Lung (tissue), 12 donors: ENCODE measurements around the gene CYSLTR2. TPM values are rescaled to one million over a fixed set of nuclear protein-coding genes. Genes with fewer than 3 reads are reported as not detected.

ENCODE experiments used
- ATAC-seq: fragments of 200-7000 bp; cut with Tn5 transposase; one replicate; pipeline ENCODE4 v1.9.1; 2020; ENCODE audit warnings: moderate number of reproducible peaks; ENCODE audit not compliant: insufficient read depth, low FRiP score
- DNase-seq, 3 donors: peaks; one replicate each; pipeline ENCODE4 v3.0.0-alpha.2; 2013 to 2017
- H3K27ac ChIP-seq, 2 donors: one replicate each; pipeline ENCODE4 v1.5.1; 2013; ENCODE audit warnings: mild to moderate bottlenecking in 2 of 2, moderate library complexity in 2 of 2, control low read depth in 1 of 2, inconsistent platforms in 1 of 2, low read depth in 1 of 2, low read length in 1 of 2
- H3K27me3 ChIP-seq, 3 donors: one replicate each; pipeline ENCODE4 v1.5.1; 2013; ENCODE audit warnings: low read length in 2 of 3; ENCODE audit not compliant: control insufficient read depth in 3 of 3, insufficient read depth in 3 of 3
- H3K36me3 ChIP-seq, 4 donors: one replicate each; pipeline ENCODE4 v1.5.1; 2013; ENCODE audit warnings: low read length in 4 of 4, mild to moderate bottlenecking in 1 of 4, moderate library complexity in 1 of 4; ENCODE audit not compliant: control insufficient read depth in 4 of 4, insufficient read depth in 4 of 4
- H3K4me1 ChIP-seq, 5 donors: one replicate each; pipeline ENCODE4 v1.5.1; 2013; ENCODE audit warnings: low read length in 5 of 5, mild to moderate bottlenecking in 2 of 5, moderate library complexity in 1 of 5; ENCODE audit not compliant: control insufficient read depth in 5 of 5, insufficient read depth in 5 of 5
- H3K4me3 ChIP-seq: one replicate; pipeline ENCODE4 v1.5.1; 2013; ENCODE audit warnings: mild to moderate bottlenecking, control low read depth, moderate library complexity
- H3K9ac ChIP-seq, 2 donors: one replicate each; pipeline ENCODE4 v1.5.1; 2013; ENCODE audit warnings: low read length in 2 of 2, control low read depth in 1 of 2; ENCODE audit not compliant: insufficient read depth in 1 of 2
- H3K9me3 ChIP-seq, 4 donors: one replicate each; pipeline ENCODE4 v1.5.1; 2013; ENCODE audit warnings: low read length in 3 of 4, mild to moderate bottlenecking in 1 of 4, moderate library complexity in 1 of 4; ENCODE audit not compliant: control insufficient read depth in 4 of 4, insufficient read depth in 3 of 4
- CTCF ChIP-seq: IDR thresholded peaks from 2 replicates; pipeline ENCODE4 v1.5.1; 2012; ENCODE audit warnings: mild to moderate bottlenecking; ENCODE audit errors: control extremely low read depth, extremely low read depth
- WGBS, 2 donors: extraction: QIAGEN DNeasy Blood & Tissue Kit; methylation state at CpG; one replicate each; pipeline ENCODE4 v1.1.7; 2013; 5-methylcytosine and 5-hydroxymethylcytosine counted together
- polyA plus RNA-seq, 2 donors: library from polyadenylated mRNA; stranded (reverse); fragments of 200-250 nt; gene quantifications; one replicate each; pipeline ENCODE4 v1.2.1, GENCODE V29; 2013
- total RNA-seq, 2 donors: library from RNA; depleted of rRNA in 1 of 2; stranded (reverse); fragments of >200 nt in 1 of 2; gene quantifications; one replicate each; pipeline ENCODE4 v1.2.1, GENCODE V29; 2014 to 2021
- donor health status: control.
- donor health status: control.
- donor health status: Bipolar disorder and iron deficiency.
- donor health status: healthy.
- donor health status: DM: yes; HTN: yes; CAD: no.

CYSLTR2 gene
- total and polyA plus RNA-seq, 4 donors: 0.32 to 0.92 (median 0.54) TPM

DNA sequence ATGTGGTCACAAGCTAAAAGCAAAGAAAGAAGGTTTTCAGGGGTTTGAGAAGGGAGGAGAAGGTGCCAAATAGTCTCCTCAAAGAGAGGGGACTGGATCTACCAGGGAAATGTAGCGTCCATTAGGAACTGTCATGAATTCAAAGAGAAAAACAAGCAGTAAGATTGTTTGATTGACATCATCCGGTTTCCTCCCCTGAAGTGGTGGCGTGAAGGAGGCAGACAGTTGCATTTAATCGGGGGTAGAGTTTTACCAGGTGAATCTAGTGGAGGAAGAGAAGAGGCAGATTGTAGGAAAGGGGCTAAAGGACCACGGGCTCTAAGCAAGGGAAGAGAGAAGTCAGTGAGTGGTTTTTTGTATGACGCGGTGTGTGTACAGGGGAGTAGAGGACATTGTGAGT, 13.0 kb upstream of the CYSLTR2 start:
- Histone ChIP-seq H3K27ac (no peak overlapping the region), H3K4me1 (no peaks in the 10 kb centered on the region), H3K4me3 (no peak overlapping the region), H3K36me3 (no peaks in the 10 kb centered on the region), H3K9me3 (peaks cover 0 to 5% (median 3%) of the 10 kb centered on the region in 4 donors), H3K27me3 (no peaks in the 10 kb centered on the region), H3K9ac (no peak overlapping the region)
- DNase-seq (no peak), ATAC-seq (no peak)
- 75 to 85% methylated on average over 7 of the region's 7 CpGs for WGBS, 2 donors
- no peak for TF ChIP-seq CTCF

DNA sequence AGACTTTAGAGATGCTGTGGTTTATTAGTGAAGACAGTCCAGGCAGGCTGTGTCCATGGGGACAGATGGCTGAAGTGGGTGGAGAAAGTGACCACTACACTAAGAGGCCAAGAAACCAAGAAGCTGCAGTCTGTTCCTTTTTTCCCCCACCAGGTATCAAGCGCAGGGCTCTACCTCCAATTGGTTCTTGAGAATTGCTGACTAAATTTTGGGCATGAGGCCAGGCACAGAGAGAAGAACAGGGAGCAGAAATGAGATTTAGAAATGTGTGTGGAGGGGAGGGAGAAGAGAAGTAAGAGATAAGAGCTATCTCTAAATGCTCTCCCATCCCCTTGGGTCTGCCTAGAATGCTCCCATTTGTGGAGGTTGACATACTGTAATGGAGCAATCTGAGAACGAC, 12.3 kb upstream of the CYSLTR2 start:
- WGBS, 2 donors: 62 to 80% methylated on average over 2 of the region's 2 CpGs
- no peak for TF ChIP-seq CTCF
- no peak overlapping the region for H3K27ac ChIP-seq
- H3K9me3 ChIP-seq: peaks cover 0 to 4% (median 0%) of the 10 kb centered on the region in 4 donors
- H3K9ac ChIP-seq: no peak overlapping the region
- DNase-seq (no peak), ATAC-seq (no peak)
- H3K36me3 ChIP-seq: no peaks in the 10 kb centered on the region
- H3K27me3 ChIP-seq: no peaks in the 10 kb centered on the region
- no peak overlapping the region for H3K4me3 ChIP-seq
- H3K4me1 ChIP-seq: no peaks in the 10 kb centered on the region

- TF ChIP-seq CTCF: no peak
- 96% methylated on average over 6 of the region's 6 CpGs for WGBS, 2 donors
- Histone ChIP-seq H3K4me3 (no peak overlapping the region), H3K27ac (no peak overlapping the region), H3K4me1 (no peaks in the 10 kb centered on the region), H3K36me3 (no peaks in the 10 kb centered on the region), H3K9me3 (peaks cover 0 to 2% (median 0%) of the 10 kb centered on the region in 4 donors), H3K9ac (no peak overlapping the region), H3K27me3 (no peaks in the 10 kb centered on the region)
- ATAC-seq: no peak
- no peak for DNase-seq
These were observed 11.7 kb upstream of the CYSLTR2 start for GRCh38 chr13:48642061-48642460.

- no peak overlapping the region for H3K9ac ChIP-seq
- H3K4me3 ChIP-seq: no peak overlapping the region
- peaks cover 0 to 3% (median 0%) of the 10 kb centered on the region in 5 donors for H3K4me1 ChIP-seq
- DNase-seq (no peak), ATAC-seq (no peak)
- H3K27ac ChIP-seq: no peak overlapping the region
- H3K27me3 ChIP-seq: no peaks in the 10 kb centered on the region
- WGBS, 2 donors: 86 to 87% methylated on average over 1 of the region's 1 CpG
- H3K36me3 ChIP-seq: no peaks in the 10 kb centered on the region
- TF ChIP-seq CTCF: no peak
- H3K9me3 ChIP-seq: no peaks in the 10 kb centered on the region
These were observed 10.6 kb upstream of the CYSLTR2 start for GRCh38 chr13:48643159-48643558.
